GM10248 (cell line): ENCODE results near the gene UVRAG.

Experiments used
- CTCF ChIA-PET: fragments of 300-600 bp; sonication (Branson Sonifier 250); formaldehyde crosslinking; extraction: SDS; loops from one replicate; lab custom pipeline; 2021; ENCODE audit warnings: antibody characterized with exemption; lab: Yijun Ruan, JAX
- POLR2A ChIA-PET: fragments of 350-650 bp; sonication (Branson Sonifier 250); formaldehyde crosslinking; extraction: SDS; loops from one replicate; lab custom pipeline; 2020; ENCODE audit warnings: antibody characterized with exemption; lab: Yijun Ruan, JAX
- DNase-seq: peaks from one replicate; pipeline ENCODE4 v3.0.0; 2012; ENCODE audit errors: extremely low spot score
- CTCF ChIP-seq: IDR thresholded peaks from 2 replicates; pipeline ENCODE4 v1.5.1; 2012; ENCODE audit warnings: mild to moderate bottlenecking, low read depth; ENCODE audit errors: extremely low read depth, missing control alignments, control extremely low read depth

The UVRAG gene

DNA sequence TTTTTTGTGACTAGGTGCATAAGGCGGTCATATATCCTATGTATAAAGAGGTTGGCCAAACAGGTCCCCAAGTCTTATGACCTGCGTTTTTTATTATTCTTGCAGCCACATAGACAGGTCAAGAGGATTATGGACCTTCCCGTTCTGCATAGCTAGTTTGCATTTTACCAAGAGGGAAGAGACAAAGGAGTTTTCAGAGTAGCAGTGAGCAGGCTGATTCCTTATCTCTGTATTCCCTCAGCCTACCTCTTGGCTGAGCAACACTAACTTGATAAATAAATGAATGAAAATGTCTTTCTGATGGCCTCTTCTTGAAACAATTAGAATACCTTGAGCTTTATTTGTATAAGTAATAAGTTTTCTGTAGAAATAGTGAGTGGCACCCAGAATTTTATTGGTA lies 210.8 kb downstream of the UVRAG start:
- CTCF ChIA-PET = interaction anchor here (1.0 to 2.1 kb wide), 3 partner anchors 16 to 129 kb away, joined by 3 to 5 read pairs (median 3); no protein-coding TSS in a partner anchor
- POLR2A ChIA-PET = no interaction called here
- DNase-seq = no peak
- TF ChIP-seq CTCF = no peak

DNA sequence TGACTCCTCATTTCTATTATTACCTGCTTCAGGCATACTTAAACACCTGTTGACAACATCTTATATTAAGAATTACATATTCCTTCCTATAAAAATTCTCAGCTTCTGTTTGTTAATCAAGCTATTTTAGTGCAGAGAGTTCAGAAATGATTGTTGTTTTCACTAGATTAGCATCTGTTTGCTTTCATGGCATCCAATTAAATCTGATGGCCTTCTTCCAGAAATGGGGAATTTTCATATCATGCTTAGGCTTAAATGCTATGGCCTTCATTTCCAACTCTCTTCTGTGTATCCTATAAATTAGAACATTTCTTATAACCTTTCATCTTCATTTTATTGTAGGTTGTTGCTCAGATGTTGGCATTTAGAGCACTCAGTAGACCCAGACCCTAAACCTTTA lies 211.3 kb downstream of the UVRAG start:
- no peak for DNase-seq
- ChIA-PET CTCF (interaction anchor here (1.0 to 2.1 kb wide), 3 partner anchors 15 to 129 kb away, joined by 3 to 5 read pairs (median 3); no protein-coding TSS in a partner anchor), POLR2A (no interaction called here)
- TF ChIP-seq CTCF = no peak

DNA sequence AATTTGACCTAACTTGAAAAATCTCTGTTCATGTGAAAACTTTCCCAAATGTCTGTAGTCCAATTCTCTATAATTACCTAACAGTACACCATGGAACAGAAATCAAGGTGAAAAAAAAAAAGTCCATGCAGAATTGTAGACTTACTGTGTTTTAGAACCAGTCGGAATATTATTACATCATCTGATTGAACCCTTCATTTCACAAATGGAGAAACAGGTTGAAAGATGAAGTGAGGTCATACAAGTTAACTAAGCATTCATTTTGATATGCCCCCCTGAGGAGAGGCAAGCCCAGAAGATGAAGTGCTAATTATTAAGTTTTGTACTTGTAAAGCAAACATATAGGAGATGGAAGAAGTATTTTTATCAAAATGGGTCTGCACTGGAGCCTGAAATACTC lies 211.9 kb downstream of the UVRAG start:
- ChIA-PET POLR2A (no interaction called here), CTCF (interaction anchor here (0.6 kb wide), 1 partner anchor 29 kb away, joined by 3 read pairs; no protein-coding TSS in a partner anchor)
- no peak for TF ChIP-seq CTCF
- DNase-seq = no peak

- ChIA-PET POLR2A (no interaction called here), CTCF (no interaction called here)
- TF ChIP-seq CTCF = no peak
- DNase-seq = no peak
Measured at GRCh38 chr11:76030286-76030685, 215.3 kb downstream of the UVRAG start.

DNA sequence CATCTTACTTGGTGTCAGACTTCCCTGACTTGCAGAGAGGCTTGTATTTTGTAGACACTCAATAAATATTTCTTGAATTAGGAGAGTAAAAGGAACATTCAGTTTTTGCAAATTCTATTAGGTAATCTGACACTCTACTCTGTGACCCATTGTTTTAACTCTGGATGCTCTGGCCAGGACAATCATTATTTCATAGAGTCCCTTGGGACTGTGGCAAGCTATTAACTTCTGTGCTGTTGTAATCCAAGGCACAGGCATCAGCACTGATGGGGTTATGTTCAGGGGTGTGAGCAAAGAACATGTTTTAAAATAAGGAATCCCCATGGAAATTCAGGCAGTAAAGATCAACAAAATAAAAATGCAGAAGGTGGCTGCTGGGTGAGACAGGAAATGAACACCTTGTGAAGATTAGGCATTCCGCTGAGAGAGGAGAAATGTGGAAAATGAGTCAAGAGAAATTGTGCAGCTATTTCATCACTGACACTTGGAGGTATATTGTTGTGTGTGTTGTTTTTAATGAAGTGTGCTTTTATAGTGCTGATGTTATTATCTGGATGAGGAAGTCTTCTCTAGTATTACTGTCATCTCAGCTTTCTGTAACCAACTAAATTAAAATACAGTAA lies 216.1 kb downstream of the UVRAG start:
- ChIA-PET POLR2A (no interaction called here), CTCF (interaction anchor here (1.4 kb wide), 1 partner anchor 12 kb away, joined by 6 read pairs; no protein-coding TSS in a partner anchor)
- no peak for DNase-seq
- no peak for TF ChIP-seq CTCF

GRCh38 chr11:76033699-76034098 lies 218.7 kb downstream of the UVRAG start:
- CTCF ChIA-PET = interaction anchor here (0.8 to 2.6 kb wide), 5 partner anchors 13 to 173 kb away, joined by 3 to 6 read pairs (median 3); no protein-coding TSS in a partner anchor
- POLR2A ChIA-PET = no interaction called here
- no peak for TF ChIP-seq CTCF
- DNase-seq = no peak
